ENCODE results near the gene NANOS3. TPM values are rescaled to one million over a fixed set of nuclear protein-coding genes. Genes with fewer than 3 reads are reported as not detected.

Gene NANOS3
- total RNA-seq, 3 donors from 2014 or later: not detected

DNA sequence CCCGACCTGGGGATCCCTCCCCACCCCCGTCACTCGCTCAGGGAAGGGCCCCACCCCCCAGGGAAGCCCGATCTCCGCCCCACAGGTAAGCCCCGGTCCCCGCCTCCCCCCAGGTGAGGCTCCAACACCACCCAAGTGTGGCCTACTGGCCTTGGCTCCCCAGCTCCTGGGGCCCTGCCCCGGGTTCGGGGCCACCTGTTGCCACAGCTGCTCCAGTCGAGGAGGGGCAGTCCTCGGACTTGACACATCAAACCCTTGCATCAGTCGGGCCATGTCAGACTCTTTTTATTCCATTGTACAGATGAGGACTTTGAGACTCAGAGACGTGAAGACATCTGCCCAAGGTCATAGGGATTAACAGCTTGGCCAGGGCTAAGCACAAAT lies 29.6 kb downstream of the NANOS3 start:
- no peaks in the 10 kb centered on the region for H3K36me3 ChIP-seq
- TF ChIP-seq POLR2A (IDR thresholded peaks at IDR 0.05) (no peak), POLR2AphosphoS5 (IDR thresholded peaks at IDR 0.05) (no peak)
- TF ChIP-seq, protein P1, sequence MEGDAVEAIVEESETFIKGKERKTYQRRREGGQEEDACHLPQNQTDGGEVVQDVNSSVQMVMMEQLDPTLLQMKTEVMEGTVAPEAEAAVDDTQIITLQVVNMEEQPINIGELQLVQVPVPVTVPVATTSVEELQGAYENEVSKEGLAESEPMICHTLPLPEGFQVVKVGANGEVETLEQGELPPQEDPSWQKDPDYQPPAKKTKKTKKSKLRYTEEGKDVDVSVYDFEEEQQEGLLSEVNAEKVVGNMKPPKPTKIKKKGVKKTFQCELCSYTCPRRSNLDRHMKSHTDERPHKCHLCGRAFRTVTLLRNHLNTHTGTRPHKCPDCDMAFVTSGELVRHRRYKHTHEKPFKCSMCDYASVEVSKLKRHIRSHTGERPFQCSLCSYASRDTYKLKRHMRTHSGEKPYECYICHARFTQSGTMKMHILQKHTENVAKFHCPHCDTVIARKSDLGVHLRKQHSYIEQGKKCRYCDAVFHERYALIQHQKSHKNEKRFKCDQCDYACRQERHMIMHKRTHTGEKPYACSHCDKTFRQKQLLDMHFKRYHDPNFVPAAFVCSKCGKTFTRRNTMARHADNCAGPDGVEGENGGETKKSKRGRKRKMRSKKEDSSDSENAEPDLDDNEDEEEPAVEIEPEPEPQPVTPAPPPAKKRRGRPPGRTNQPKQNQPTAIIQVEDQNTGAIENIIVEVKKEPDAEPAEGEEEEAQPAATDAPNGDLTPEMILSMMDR (IDR thresholded peaks at IDR 0.05): no peak
- intact Hi-C loops (cut with DNase I; ENCODE audit: low total_unique reads): no loop called here
- peak overlapping the region; percentile 85 to 95 (median 89) for H3K4me3 ChIP-seq
- no peaks in the 10 kb centered on the region for H3K9me3 ChIP-seq
- peaks cover 0 to 5% of the 10 kb centered on the region in 2 donors for H3K4me1 ChIP-seq
- H3K27ac ChIP-seq: peak overlapping the region; percentile 83 to 88
- H3K27me3 ChIP-seq: no peaks in the 10 kb centered on the region
- no peak for DNase-seq (ENCODE audit: low spot score in 2 of 2)

DNA sequence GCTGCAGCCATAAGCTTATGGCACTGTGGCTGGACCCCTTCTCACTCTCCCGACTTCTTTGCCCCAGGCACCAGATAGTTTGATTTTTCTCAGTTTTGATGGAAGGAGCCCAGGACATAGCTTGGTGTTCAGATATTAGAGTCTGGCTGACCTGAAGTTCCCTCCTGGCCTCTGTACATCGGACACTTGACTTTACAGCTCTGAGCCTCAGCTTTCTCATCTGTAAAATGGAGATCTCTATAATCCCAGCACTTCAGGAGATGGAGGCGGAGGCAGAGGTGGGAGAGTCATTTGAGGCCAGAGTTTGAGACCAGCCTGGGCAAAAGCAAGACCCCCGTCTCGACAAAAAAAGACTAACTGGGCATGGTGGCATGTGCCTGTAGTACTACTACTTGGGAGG lies 30.0 kb downstream of the NANOS3 start:
- TF ChIP-seq POLR2A (IDR thresholded peaks at IDR 0.05): no peak
- no peak for TF ChIP-seq POLR2AphosphoS5 (IDR thresholded peaks at IDR 0.05)
- TF ChIP-seq, protein P1 (IDR thresholded peaks at IDR 0.05): no peak
- Histone ChIP-seq H3K4me1 (peaks cover 0 to 5% of the 10 kb centered on the region in 2 donors), H3K36me3 (no peaks in the 10 kb centered on the region), H3K27ac (peak overlapping the region; percentile 83 to 88), H3K4me3 (peak overlapping the region; percentile 85 to 95 (median 89)), H3K27me3 (no peaks in the 10 kb centered on the region), H3K9me3 (no peaks in the 10 kb centered on the region)
- no peak for DNase-seq (ENCODE audit: low spot score in 2 of 2)
- intact Hi-C loops (cut with DNase I; ENCODE audit: low total_unique reads): no loop called here

DNA sequence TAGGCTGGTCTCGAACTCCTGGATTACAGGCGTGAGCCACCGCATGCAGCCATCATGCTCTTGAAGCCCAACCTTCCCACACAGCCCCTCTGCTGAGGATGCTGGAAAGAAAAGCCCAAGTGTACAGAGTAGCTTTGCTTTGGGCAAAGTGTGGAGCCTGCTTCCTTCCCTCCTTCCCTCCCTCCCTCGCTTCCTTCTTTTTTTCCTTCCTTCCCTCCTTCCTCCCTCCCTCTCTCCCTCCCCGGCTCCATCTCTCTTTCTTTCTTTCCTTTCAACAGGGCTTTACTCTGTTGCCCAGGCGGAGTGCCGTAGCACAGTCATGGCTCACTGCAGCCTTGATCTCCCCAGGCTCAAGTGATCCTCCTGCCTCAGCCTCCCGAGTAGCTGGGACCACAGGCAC lies 31.7 kb downstream of the NANOS3 start:
- intact Hi-C loops (cut with DNase I; ENCODE audit: low total_unique reads): no loop called here
- H3K36me3 ChIP-seq: peaks cover 7% of the 10 kb centered on the region
- no peaks in the 10 kb centered on the region for H3K27me3 ChIP-seq
- H3K9me3 ChIP-seq: no peaks in the 10 kb centered on the region
- H3K4me3 ChIP-seq: no peak overlapping the region
- DNase-seq (ENCODE audit: low spot score in 2 of 2): no peak
- TF ChIP-seq POLR2AphosphoS5 (IDR thresholded peaks at IDR 0.05): no peak
- no peak for TF ChIP-seq POLR2A (IDR thresholded peaks at IDR 0.05)
- TF ChIP-seq, protein P1 (IDR thresholded peaks at IDR 0.05): no peak
- H3K27ac ChIP-seq: no peak overlapping the region
- H3K4me1 ChIP-seq: peaks cover 0 to 5% of the 10 kb centered on the region in 2 donors

- TF ChIP-seq POLR2A (IDR thresholded peaks at IDR 0.05) (no peak), POLR2AphosphoS5 (IDR thresholded peaks at IDR 0.05) (no peak)
- TF ChIP-seq, protein P1 (IDR thresholded peaks at IDR 0.05): no peak
Observed at GRCh38 chr19:13909430-13909829, 32.5 kb downstream of the NANOS3 start.

DNA sequence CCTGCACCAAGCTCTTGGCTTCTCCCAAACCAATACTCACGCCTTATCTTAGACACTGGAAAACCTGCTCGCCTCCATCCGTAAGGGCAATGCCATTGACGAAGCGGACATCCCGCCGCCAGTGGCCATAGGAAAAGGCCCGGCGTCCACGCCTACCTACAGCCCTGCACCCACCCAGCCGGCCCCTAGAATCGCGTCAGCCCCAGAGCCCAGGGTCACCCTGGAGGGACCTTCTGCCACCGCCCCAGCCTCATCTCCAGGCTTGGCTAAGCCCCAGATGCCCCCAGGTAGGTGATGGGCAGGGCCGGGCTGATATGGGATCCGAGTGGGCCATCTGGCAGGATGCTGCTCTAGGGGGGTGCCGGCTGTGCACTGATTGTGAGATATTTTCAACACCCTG lies 36.4 kb downstream of the NANOS3 start:
- peaks cover 8% of the 10 kb centered on the region for H3K36me3 ChIP-seq
- TF ChIP-seq POLR2A (IDR thresholded peaks at IDR 0.05) (no peak), POLR2AphosphoS5 (IDR thresholded peaks at IDR 0.05) (no peak)
- TF ChIP-seq, protein P1 (IDR thresholded peaks at IDR 0.05): no peak

More at GRCh38 chr19:13909430-13909829, 32.5 kb downstream of the NANOS3 start:
- Histone ChIP-seq H3K4me1 (peaks cover 0 to 5% of the 10 kb centered on the region in 2 donors), H3K4me3 (no peak overlapping the region), H3K9me3 (no peaks in the 10 kb centered on the region), H3K27ac (no peak overlapping the region), H3K36me3 (peaks cover 8% of the 10 kb centered on the region), H3K27me3 (no peaks in the 10 kb centered on the region)
- DNase-seq (ENCODE audit: low spot score in 2 of 2): no peak
- intact Hi-C loops (cut with DNase I; ENCODE audit: low total_unique reads): no loop called here

More for the DNA sequence above, 36.4 kb downstream of the NANOS3 start:
- Histone ChIP-seq H3K4me1 (no peaks in the 10 kb centered on the region), H3K27me3 (no peaks in the 10 kb centered on the region), H3K4me3 (no peak overlapping the region), H3K9me3 (no peaks in the 10 kb centered on the region), H3K27ac (no peak overlapping the region)
- intact Hi-C loops (cut with DNase I; ENCODE audit: low total_unique reads): no loop called here
- no peak for DNase-seq (ENCODE audit: low spot score in 2 of 2)
